Trophoblast cell (in vitro differentiated cells and primary cell): ENCODE data around the gene CFAP99.

Source experiments
- DNase-seq, 2 donors: peaks; one replicate each; pipeline ENCODE4 v3.0.0-alpha.2; 2016
- H2AFZ ChIP-seq: 2 replicates; pipeline ENCODE4 v1.6.1; 2013; ENCODE audit warnings: low read length, moderate library complexity, mild to moderate bottlenecking; ENCODE audit not compliant: insufficient read depth, poor library complexity
- H2AK5ac ChIP-seq: 2 replicates; pipeline ENCODE4 v1.6.1; 2013; ENCODE audit warnings: mild to moderate bottlenecking, low read length
- H2BK120ac ChIP-seq: 2 replicates; pipeline ENCODE4 v1.6.1; 2013; ENCODE audit warnings: low read length, mild to moderate bottlenecking, moderate library complexity; ENCODE audit not compliant: insufficient read depth, poor library complexity
- H2BK12ac ChIP-seq: 2 replicates; pipeline ENCODE4 v1.6.1; 2013; ENCODE audit warnings: mild to moderate bottlenecking, low read length, moderate library complexity
- H2BK5ac ChIP-seq: 2 replicates; pipeline ENCODE4 v1.6.1; 2013; ENCODE audit warnings: low read length, low read depth, moderate library complexity, mild to moderate bottlenecking; ENCODE audit not compliant: poor library complexity
- H3K14ac ChIP-seq: 2 replicates; pipeline ENCODE4 v1.6.1; 2013; ENCODE audit warnings: mild to moderate bottlenecking, low read length
- H3K18ac ChIP-seq: 2 replicates; pipeline ENCODE4 v1.6.1; 2013; ENCODE audit warnings: mild to moderate bottlenecking, low read length
- H3K23ac ChIP-seq: 2 replicates; pipeline ENCODE4 v1.6.1; 2013; ENCODE audit warnings: low read length
- H3K27ac ChIP-seq: 2 replicates; pipeline ENCODE4 v1.5.1; 2013; ENCODE audit warnings: low read depth, mild to moderate bottlenecking, inconsistent platforms, low read length, moderate library complexity
- H3K27me3 ChIP-seq: 2 replicates; pipeline ENCODE4 v1.6.1; 2013; ENCODE audit warnings: inconsistent platforms, mild to moderate bottlenecking, low read length, moderate library complexity; ENCODE audit not compliant: insufficient read depth
- H3K36me3 ChIP-seq, 2 experiments: 1 replicate in 1 of 2; 2 replicates in 1 of 2; pipeline ENCODE4 v1.6.1; 2013; ENCODE audit warnings: low read length in 2 of 2, mild to moderate bottlenecking in 2 of 2, moderate library complexity in 1 of 2; ENCODE audit not compliant: insufficient read depth in 2 of 2, control insufficient read depth in 1 of 2
- H3K4ac ChIP-seq: 2 replicates; pipeline ENCODE4 v1.6.1; 2013; ENCODE audit warnings: low read depth, mild to moderate bottlenecking, low read length, moderate library complexity
- H3K4me1 ChIP-seq, 2 experiments: 1 replicate in 1 of 2; 2 replicates in 1 of 2; pipeline ENCODE4 v1.6.1; 2013; ENCODE audit warnings: low read length in 2 of 2, mild to moderate bottlenecking in 2 of 2, moderate library complexity in 1 of 2; ENCODE audit not compliant: insufficient read depth in 2 of 2, control insufficient read depth in 1 of 2
- H3K4me2 ChIP-seq: 2 replicates; pipeline ENCODE4 v1.6.1; 2013; ENCODE audit warnings: inconsistent platforms, mild to moderate bottlenecking, low read length, moderate library complexity
- H3K4me3 ChIP-seq: 2 replicates; pipeline ENCODE4 v1.5.1; 2013; ENCODE audit warnings: mild to moderate bottlenecking, low read depth, low read length, inconsistent platforms
- H3K79me1 ChIP-seq: one replicate; pipeline ENCODE4 v1.6.1; 2013; ENCODE audit warnings: low read length
- H3K79me2 ChIP-seq: 2 replicates; pipeline ENCODE4 v1.6.1; 2013; ENCODE audit warnings: low read length, mild to moderate bottlenecking; ENCODE audit not compliant: control insufficient read depth, insufficient read depth, poor library complexity
- H3K9ac ChIP-seq: 2 replicates; pipeline ENCODE4 v1.6.1; 2013; ENCODE audit warnings: mild to moderate bottlenecking, low read length
- H3K9me3 ChIP-seq: 2 replicates; pipeline ENCODE4 v1.6.1; 2013; ENCODE audit warnings: low read depth, mild to moderate bottlenecking, control low read depth, inconsistent platforms, low read length; ENCODE audit not compliant: insufficient read depth
- H4K12ac ChIP-seq: 2 replicates; pipeline ENCODE4 v1.6.1; 2013; ENCODE audit warnings: low read depth, mild to moderate bottlenecking, low read length, moderate library complexity
- H4K8ac ChIP-seq: 2 replicates; pipeline ENCODE4 v1.6.1; 2013; ENCODE audit warnings: low read depth, mild to moderate bottlenecking, low read length, moderate library complexity
- H4K91ac ChIP-seq: one replicate; pipeline ENCODE4 v1.6.1; 2013; ENCODE audit warnings: low read depth, mild to moderate bottlenecking, low read length, moderate library complexity
- WGBS: extraction: QIAGEN DNeasy Blood & Tissue Kit; methylation state at CpG from one replicate; pipeline ENCODE4 v1.1.7; 2013; ENCODE audit warnings: missing lambda C conversion rate; ENCODE audit not compliant: insufficient read length, insufficient coverage; ENCODE audit errors: extremely low coverage; 5-methylcytosine and 5-hydroxymethylcytosine counted together

Gene CFAP99

DNA sequence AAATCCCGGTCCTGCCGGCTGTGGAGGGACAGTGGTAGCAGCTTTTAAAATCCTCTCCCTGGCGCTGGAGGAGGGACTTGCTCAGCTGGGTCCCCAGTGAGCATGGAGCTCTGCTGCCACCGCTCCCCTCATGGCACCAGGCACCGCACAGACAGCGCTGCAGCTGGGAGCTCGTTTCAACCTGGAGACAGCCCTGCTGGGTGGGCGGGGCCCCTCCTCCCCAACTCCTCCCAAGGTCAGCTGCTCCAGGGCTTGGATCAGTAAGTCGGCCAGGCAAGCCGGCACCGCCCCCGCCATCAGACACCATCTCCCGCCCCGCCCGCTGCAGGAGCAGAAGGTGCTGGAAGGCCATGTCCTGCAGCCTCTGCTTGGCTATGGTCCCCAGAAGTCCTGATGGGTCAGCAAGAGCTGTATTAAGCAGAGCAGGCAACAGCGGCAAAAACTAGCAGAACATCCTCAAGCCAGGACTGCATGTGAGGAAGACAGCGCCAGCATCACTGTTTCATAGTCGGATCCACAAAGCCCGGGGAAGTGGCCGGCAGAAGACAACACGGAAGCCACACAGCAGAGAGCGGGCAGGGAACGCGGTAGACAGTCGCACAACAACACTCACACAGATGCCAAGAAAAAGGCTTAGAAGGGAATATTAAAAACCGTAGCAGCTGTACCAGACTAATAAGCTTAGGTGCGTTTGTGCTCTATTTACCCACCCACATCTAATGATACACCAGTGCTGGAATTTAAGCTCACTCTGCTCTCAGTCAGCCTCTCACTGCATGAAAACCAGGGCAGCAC, 16.5 kb upstream of the CFAP99 start:
- Histone ChIP-seq H3K9me3 (peaks cover 15% of the 10 kb centered on the region), H3K18ac (no peak overlapping the region), H2AFZ (no peak overlapping the region), H3K9ac (no peak overlapping the region), H3K79me2 (no peaks in the 10 kb centered on the region), H2AK5ac (no peak overlapping the region), H3K79me1 (no peaks in the 10 kb centered on the region), H3K14ac (no peak overlapping the region), H2BK120ac (no peak overlapping the region), H3K27me3 (no peaks in the 10 kb centered on the region), H2BK5ac (no peak overlapping the region), H3K36me3 (no peaks in the 10 kb centered on the region), H2BK12ac (no peak overlapping the region), H3K23ac (no peak overlapping the region), H4K8ac (no peak overlapping the region), H3K4me1 (peaks cover 0 to 4% of the 10 kb centered on the region in 2 experiments), H3K4ac (no peak overlapping the region), H4K91ac (no peak overlapping the region), H3K4me3 (no peak overlapping the region), H4K12ac (no peak overlapping the region), H3K27ac (no peak overlapping the region), H3K4me2 (peak overlapping the region; percentile 50)
- DNase-seq: peak in 1 of 2 donors; percentile 37
- no CpG with 5 or more reads among the region's 27 CpGs for WGBS

DNA sequence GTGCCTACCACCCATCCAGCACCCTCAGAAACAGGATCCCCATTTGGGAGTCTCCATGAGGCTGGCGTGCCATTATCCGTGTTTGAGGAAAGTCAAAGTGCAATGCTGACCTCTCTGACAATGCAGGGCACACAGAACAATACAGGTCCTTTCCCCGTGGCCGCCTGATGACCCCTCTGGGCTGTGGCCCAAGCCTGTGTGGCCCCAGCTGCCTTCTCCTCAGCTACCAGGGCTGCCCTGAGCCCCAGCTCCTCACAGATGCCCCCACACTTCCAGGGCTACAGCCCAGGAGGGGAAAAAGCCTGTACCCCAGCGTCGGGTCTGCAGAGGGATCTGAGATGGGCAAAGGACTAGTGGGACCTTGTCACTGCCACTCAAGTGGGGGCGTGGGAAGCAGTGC, 15.8 kb upstream of the CFAP99 start:
- WGBS: no CpG with 5 or more reads among the region's 7 CpGs

DNA sequence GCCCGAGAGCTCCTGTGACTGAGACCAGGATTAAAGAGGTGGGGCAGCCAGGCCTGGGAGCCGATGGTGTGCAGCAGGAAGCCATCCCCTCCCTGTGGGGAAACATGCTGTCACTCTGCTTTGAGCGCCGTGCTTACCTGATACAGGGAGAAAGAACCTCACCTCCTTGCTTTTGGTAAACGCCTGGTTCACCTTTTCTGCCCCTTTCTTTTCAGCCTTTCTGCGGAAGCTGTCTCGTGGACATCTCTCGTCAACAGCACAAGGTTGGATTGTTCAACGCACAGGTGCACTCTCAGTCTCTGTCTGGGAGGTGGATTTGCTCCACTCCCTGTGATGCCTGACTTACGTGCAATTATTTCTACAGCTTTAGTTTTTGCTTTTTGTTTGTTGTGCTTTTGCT, 12.3 kb upstream of the CFAP99 start:
- Histone ChIP-seq H4K91ac (no peak overlapping the region), H3K79me2 (no peaks in the 10 kb centered on the region), H3K79me1 (no peaks in the 10 kb centered on the region), H2AK5ac (no peak overlapping the region), H3K14ac (no peak overlapping the region), H3K18ac (no peak overlapping the region), H3K9me3 (peaks cover 8% of the 10 kb centered on the region), H3K4ac (no peak overlapping the region), H2BK12ac (no peak overlapping the region), H2BK120ac (no peak overlapping the region), H3K27me3 (no peaks in the 10 kb centered on the region), H3K23ac (no peak overlapping the region), H3K9ac (no peak overlapping the region), H3K4me1 (peaks cover 0 to 4% of the 10 kb centered on the region in 2 experiments), H3K4me2 (no peak overlapping the region), H4K8ac (no peak overlapping the region), H2BK5ac (no peak overlapping the region), H2AFZ (no peak overlapping the region), H3K36me3 (no peaks in the 10 kb centered on the region), H3K27ac (no peak overlapping the region), H3K4me3 (no peak overlapping the region), H4K12ac (no peak overlapping the region)
- DNase-seq: no peak
- no CpG with 5 or more reads among the region's 10 CpGs for WGBS

More for the DNA sequence above, 15.8 kb upstream of the CFAP99 start:
- no peak overlapping the region for H3K23ac ChIP-seq
- H2BK5ac ChIP-seq: no peak overlapping the region
- H4K8ac ChIP-seq: no peak overlapping the region
- no peak for DNase-seq
- no peak overlapping the region for H3K27ac ChIP-seq
- H3K4ac ChIP-seq: no peak overlapping the region
- H3K18ac ChIP-seq: no peak overlapping the region
- no peaks in the 10 kb centered on the region for H3K27me3 ChIP-seq
- no peaks in the 10 kb centered on the region for H3K79me2 ChIP-seq
- peaks cover 15% of the 10 kb centered on the region for H3K9me3 ChIP-seq
- H2AFZ ChIP-seq: no peak overlapping the region
- H3K4me2 ChIP-seq: no peak overlapping the region
- no peak overlapping the region for H2BK120ac ChIP-seq
- H2BK12ac ChIP-seq: no peak overlapping the region
- H3K36me3 ChIP-seq: no peaks in the 10 kb centered on the region
- H4K91ac ChIP-seq: no peak overlapping the region
- H3K4me3 ChIP-seq: no peak overlapping the region
- no peak overlapping the region for H3K9ac ChIP-seq
- H2AK5ac ChIP-seq: no peak overlapping the region
- no peaks in the 10 kb centered on the region for H3K79me1 ChIP-seq
- no peak overlapping the region for H3K14ac ChIP-seq
- no peak overlapping the region for H4K12ac ChIP-seq
- peaks cover 0 to 4% of the 10 kb centered on the region in 2 experiments for H3K4me1 ChIP-seq

DNA sequence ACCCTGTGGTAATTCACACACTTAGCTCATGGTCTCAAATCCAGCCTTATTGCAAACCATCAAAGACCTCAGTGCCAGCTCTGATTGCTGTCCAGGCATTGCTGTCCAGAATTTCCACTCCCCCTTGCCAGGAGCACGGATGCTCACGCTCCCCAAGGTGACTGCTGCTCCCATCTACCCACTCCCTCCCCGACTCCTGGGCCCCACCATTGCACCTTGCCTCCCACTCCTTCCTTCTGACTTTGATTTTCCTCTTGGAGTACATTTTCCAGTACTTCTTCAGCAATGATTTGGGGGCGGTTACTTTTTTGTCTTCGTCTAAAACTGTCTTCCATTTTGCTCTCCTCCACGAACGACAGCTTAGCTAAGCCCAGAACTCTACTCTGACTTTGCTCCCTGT, 11.8 kb upstream of the CFAP99 start:
- Histone ChIP-seq H3K27me3 (no peaks in the 10 kb centered on the region), H3K27ac (no peak overlapping the region), H4K8ac (no peak overlapping the region), H3K4me1 (peaks cover 0 to 1% of the 10 kb centered on the region in 2 experiments), H2AFZ (no peak overlapping the region), H3K79me2 (no peaks in the 10 kb centered on the region), H2BK5ac (no peak overlapping the region), H3K9ac (no peak overlapping the region), H3K4me3 (no peak overlapping the region), H2BK120ac (no peak overlapping the region), H3K79me1 (no peaks in the 10 kb centered on the region), H3K36me3 (no peaks in the 10 kb centered on the region), H3K18ac (no peak overlapping the region), H3K14ac (no peak overlapping the region), H3K9me3 (peaks cover 8% of the 10 kb centered on the region), H3K4me2 (no peak overlapping the region), H2BK12ac (no peak overlapping the region), H4K12ac (no peak overlapping the region), H4K91ac (no peak overlapping the region), H3K4ac (no peak overlapping the region), H3K23ac (no peak overlapping the region), H2AK5ac (no peak overlapping the region)
- no CpG with 5 or more reads among the region's 7 CpGs for WGBS
- no peak for DNase-seq
